HCT116 (cell line): ENCODE measurements around the gene REEP6. TPM values are rescaled to one million over a fixed set of nuclear protein-coding genes. Genes with fewer than 3 reads are reported as not detected.

Experiments
- ATAC-seq: fragments of 200-7000 bp; cut with Tn5 transposase; 2 replicates; pipeline ENCODE4 v1.9.1; 2020; ENCODE audit warnings: mild to moderate bottlenecking, moderate library complexity
- BruUV-seq: library from RNA; stranded (reverse); fragments of 400-500 nt; replicated peaks from 2 replicates; lab custom pipeline; 2021; lab: Mats Ljungman, UMichigan
- CTCF ChIA-PET: fragments of 300-600 bp; sonication (Branson Sonifier 250); formaldehyde crosslinking; loops from one replicate; lab custom pipeline; 2021; ENCODE audit warnings: antibody characterized with exemption; lab: Charles Lee
- POLR2A ChIA-PET: fragments of 300-600, 350-600 bp; sonication (Branson Sonifier 250); formaldehyde crosslinking; loops from one replicate; lab custom pipeline; 2021; ENCODE audit warnings: antibody characterized with exemption; lab: Charles Lee
- RAD21 ChIA-PET, 2 experiments: fragments of 300-600 bp; sonication (Branson Sonifier 250); formaldehyde crosslinking; loops; one replicate each; lab custom pipeline; 2023; ENCODE audit warnings: low total read pairs in 2 of 2; ENCODE audit not compliant: uncharacterized antibody in 2 of 2, unreplicated experiment in 2 of 2, low non-redundant PET in 1 of 2; lab: Charles Lee
- DNase-seq: peaks from one replicate; pipeline ENCODE4 v3.0.0-alpha.2; 2010; ENCODE audit warnings: low read depth, low spot score
- H2AFZ ChIP-seq: fragments of 200-600 bp; shearing (Covaris generic), sonication (generic); 2 replicates; pipeline ENCODE4 v1.6.1; 2017; ENCODE audit warnings: low read depth, mixed run types, mixed read lengths, antibody characterized with exemption, low read length; ENCODE audit not compliant: poor library complexity, severe bottlenecking
- H3K27ac ChIP-seq: 2 replicates; pipeline ENCODE4 v1.5.1; 2012; ENCODE audit warnings: low read depth, low read length
- H3K27me3 ChIP-seq: fragments of 200-600 bp; sonication (generic); 2 replicates; pipeline ENCODE4 v1.6.1; 2016; ENCODE audit warnings: mixed run types, low read length, mixed read lengths; ENCODE audit not compliant: insufficient read depth
- H3K36me3 ChIP-seq, 2 experiments: fragments of 200-500 bp in 1 of 2; fragments of 200-600 bp in 1 of 2; sonication (Bioruptor generic) in 1 of 2; sonication (generic) in 1 of 2; 2 replicates each; pipeline versions ENCODE4 v1.5.1 to v1.6.1; 2014 to 2016; ENCODE audit warnings: low read length in 2 of 2, inconsistent platforms in 1 of 2, mixed read lengths in 1 of 2, mixed run types in 1 of 2; ENCODE audit not compliant: insufficient read depth in 2 of 2, control insufficient read depth in 1 of 2
- H3K4me1 ChIP-seq, 2 experiments: fragments of 200-600 bp in 1 of 2; sonication (generic) in 1 of 2; 2 replicates each; pipeline versions ENCODE4 v1.5.1 to v1.6.1; 2012 to 2017; ENCODE audit warnings: low read length in 2 of 2, inconsistent platforms in 1 of 2, mild to moderate bottlenecking in 1 of 2, mixed read lengths in 1 of 2, mixed run types in 1 of 2, moderate library complexity in 1 of 2; ENCODE audit not compliant: insufficient read depth in 2 of 2, control insufficient read depth in 1 of 2
- H3K4me2 ChIP-seq: fragments of 200-600 bp; sonication (generic); 2 replicates; pipeline ENCODE4 v1.6.1; 2017; ENCODE audit warnings: mixed run types, low read length, mixed read lengths
- H3K4me3 ChIP-seq, 2 experiments: fragments of 200-600 bp in 1 of 2; sonication (generic) in 1 of 2; replicated peaks in 1 of 2; 2 replicates each; pipeline ENCODE4 v1.5.1; 2011 to 2016; ENCODE audit warnings: low read length in 2 of 2, control low read depth in 1 of 2, low read depth in 1 of 2, mild to moderate bottlenecking in 1 of 2, mixed read lengths in 1 of 2, mixed run types in 1 of 2
- H3K79me2 ChIP-seq: fragments of 200-600 bp; sonication (generic); 2 replicates; pipeline ENCODE4 v1.6.1; 2017; ENCODE audit warnings: mild to moderate bottlenecking, mixed run types, low read length, moderate library complexity, mixed read lengths; ENCODE audit not compliant: insufficient read depth
- H3K9ac ChIP-seq: fragments of 200-600 bp; sonication (generic); 2 replicates; pipeline ENCODE4 v1.6.1; 2016; ENCODE audit warnings: low read length, mixed read lengths
- H3K9me2 ChIP-seq: fragments of 200-600 bp; sonication (generic), shearing (Covaris generic); 2 replicates; pipeline ENCODE4 v1.6.1; 2017; ENCODE audit warnings: mixed run types, mild to moderate bottlenecking, moderate library complexity; ENCODE audit not compliant: insufficient read depth
- H3K9me3 ChIP-seq, 2 experiments: fragments of 200-500 bp in 1 of 2; fragments of 200-600 bp in 1 of 2; sonication (Bioruptor generic) in 1 of 2; sonication (generic) in 1 of 2; 2 replicates each; pipeline ENCODE4 v1.6.1; 2014 to 2017; ENCODE audit warnings: low read length in 2 of 2, mixed read lengths in 2 of 2, inconsistent platforms in 1 of 2, low read depth in 1 of 2, mild to moderate bottlenecking in 1 of 2, mixed run types in 1 of 2, moderate library complexity in 1 of 2; ENCODE audit not compliant: control insufficient read depth in 1 of 2, insufficient read depth in 1 of 2
- H4K20me1 ChIP-seq: fragments of 200-600 bp; sonication (generic), shearing (Covaris generic); 2 replicates; pipeline ENCODE4 v1.6.1; 2017; ENCODE audit warnings: mixed run types, mild to moderate bottlenecking, moderate library complexity; ENCODE audit not compliant: insufficient read depth
- CEBPB ChIP-seq: IDR thresholded peaks from 2 replicates; pipeline ENCODE4 v1.6.1; 2012; ENCODE audit warnings: low read depth
- EGR1 ChIP-seq: IDR thresholded peaks from 2 replicates; pipeline ENCODE4 v1.6.1; 2012; ENCODE audit warnings: low read depth
- ELF1 ChIP-seq: IDR thresholded peaks from 2 replicates; pipeline ENCODE4 v1.6.1; 2012; ENCODE audit warnings: low read depth, borderline replicate concordance
- EZH2phosphoT487 ChIP-seq: fragments of 200-600 bp; IDR thresholded peaks from 2 replicates; pipeline ENCODE4 v1.6.1; 2018; ENCODE audit warnings: antibody characterized with exemption, borderline replicate concordance
- JUND ChIP-seq: IDR thresholded peaks from 2 replicates; pipeline ENCODE4 v1.6.1; 2012
- POLR2A ChIP-seq: IDR thresholded peaks from 2 replicates; pipeline ENCODE4 v1.7.0; 2011; ENCODE audit warnings: borderline replicate concordance; ENCODE audit not compliant: insufficient read depth, insufficient read length; ENCODE audit errors: extremely low read depth
- RAD21 ChIP-seq: IDR thresholded peaks from 2 replicates; pipeline ENCODE4 v1.6.1; 2012; ENCODE audit warnings: low read depth, mild to moderate bottlenecking
- SIN3A ChIP-seq: IDR thresholded peaks from 2 replicates; pipeline ENCODE4 v1.6.1; 2012; ENCODE audit warnings: low read depth
- SP1 ChIP-seq: IDR thresholded peaks from 2 replicates; pipeline ENCODE4 v1.6.1; 2012; ENCODE audit warnings: low read depth
- SRF ChIP-seq: IDR thresholded peaks from 2 replicates; pipeline ENCODE4 v1.6.1; 2012; ENCODE audit warnings: low read depth
- TCF7L2 ChIP-seq: IDR thresholded peaks from 2 replicates; pipeline ENCODE4 v1.7.0; 2011; ENCODE audit warnings: borderline replicate concordance, inconsistent platforms; ENCODE audit not compliant: insufficient read depth, insufficient read length; ENCODE audit errors: extremely low read depth
- YY1 ChIP-seq: IDR thresholded peaks from 2 replicates; pipeline ENCODE4 v1.6.1; 2011; ENCODE audit warnings: low read length, low read depth, moderate library complexity, mild to moderate bottlenecking; ENCODE audit not compliant: insufficient replicate concordance; ENCODE audit errors: extremely low read depth
- ZFX ChIP-seq: fragments of 450-650 bp; IDR thresholded peaks from 2 replicates; pipeline ENCODE4 v1.6.1; 2017
- intact Hi-C: fragments of 100-400 bp; cut with micrococcal nuclease; formaldehyde crosslinking; loops from 2 replicates; pipeline ENCODE4 v1.10.0; 2022
- total RNA-seq: library from RNA; stranded (reverse); gene quantifications from one replicate; pipeline ENCODE4 v1.2.1, GENCODE V29; 2021; ENCODE audit not compliant: unreplicated experiment
- TF ChIP-seq, protein P1 (sequence below): IDR thresholded peaks from 2 replicates; pipeline ENCODE4 v1.6.1; 2012
- TF ChIP-seq, protein P2 (sequence below), 3 experiments: fragments of 200-600 bp in 1 of 3; sonication (generic) in 1 of 3; IDR thresholded peaks in 2 of 3; conservative IDR thresholded peaks in 1 of 3; 2 replicates each; pipeline ENCODE4 v1.5.1; 2012 to 2017; ENCODE audit warnings: low read depth in 2 of 3, low read length in 2 of 3, antibody characterized with exemption in 1 of 3, borderline replicate concordance in 1 of 3, control low read depth in 1 of 3, mild to moderate bottlenecking in 1 of 3, mixed read lengths in 1 of 3, mixed run types in 1 of 3, moderate library complexity in 1 of 3; ENCODE audit not compliant: insufficient read depth in 1 of 3

The REEP6 gene
- total RNA-seq, 1 experiment from 2014 or later, result 53.9 TPM

DNA sequence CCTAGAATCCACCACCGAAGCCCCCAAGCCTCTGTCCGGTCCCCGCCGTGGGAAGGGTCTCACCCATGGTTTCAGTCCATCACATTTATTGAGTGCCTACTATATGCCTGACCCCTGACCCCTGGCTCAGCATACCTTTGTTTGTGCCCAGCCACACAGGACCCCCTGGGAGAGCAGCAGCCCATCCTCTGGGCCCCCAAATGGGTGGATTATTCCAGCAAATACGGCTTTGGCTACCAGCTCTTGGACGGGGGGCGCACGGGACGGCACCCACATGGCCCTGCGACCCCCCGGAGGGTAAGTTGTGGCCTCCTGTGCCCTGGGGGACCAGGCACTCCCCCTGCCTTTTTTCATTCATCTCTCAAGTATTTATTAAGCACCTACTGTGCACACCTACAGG is 40.6 kb downstream of the REEP6 start (continued):
- TF ChIP-seq ELF1 (no peak), CEBPB (no peak), YY1 (no peak), SP1 (no peak), POLR2A (no peak)
- TF ChIP-seq, protein P1, sequence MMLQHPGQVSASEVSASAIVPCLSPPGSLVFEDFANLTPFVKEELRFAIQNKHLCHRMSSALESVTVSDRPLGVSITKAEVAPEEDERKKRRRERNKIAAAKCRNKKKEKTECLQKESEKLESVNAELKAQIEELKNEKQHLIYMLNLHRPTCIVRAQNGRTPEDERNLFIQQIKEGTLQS, result no peak

DNA sequence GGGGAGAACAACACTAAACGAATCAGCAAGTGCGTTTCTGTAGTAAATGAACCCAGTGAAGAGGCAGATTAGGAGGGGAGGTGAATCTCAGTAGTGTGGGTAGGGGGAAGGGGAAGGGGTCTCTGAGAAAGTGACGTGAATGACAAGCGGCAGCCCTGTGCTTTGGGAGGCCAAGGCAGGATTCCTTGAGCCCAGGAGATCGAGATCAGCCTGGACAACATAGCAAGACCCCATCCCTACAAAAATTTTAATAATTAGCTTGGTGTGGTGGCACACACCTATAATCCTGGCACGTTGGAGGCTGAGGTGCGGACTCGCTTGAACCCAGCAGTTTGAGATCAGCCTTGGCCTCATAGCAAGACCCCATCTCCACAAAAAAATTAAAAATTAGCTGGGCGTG is 41.0 kb downstream of the REEP6 start:
- CTCF ChIA-PET, result no interaction called here
- no peak overlapping the region for H3K4me3 ChIP-seq
- H3K4me2 ChIP-seq, result no peak overlapping the region
- H3K9ac ChIP-seq, result no peak overlapping the region
- no peak overlapping the region for H2AFZ ChIP-seq
- H3K27ac ChIP-seq, result no peak overlapping the region
- no peaks in the 10 kb centered on the region for H3K79me2 ChIP-seq
- intact Hi-C loops, result no loop called here
- H3K9me3 ChIP-seq, result no peaks in the 10 kb centered on the region
- H3K9me2 ChIP-seq, result no peaks in the 10 kb centered on the region
- no peaks in the 10 kb centered on the region for H3K36me3 ChIP-seq
- H4K20me1 ChIP-seq, result no peaks in the 10 kb centered on the region
- no peak for DNase-seq
- no peaks in the 10 kb centered on the region for H3K4me1 ChIP-seq
- TF ChIP-seq SIN3A, result no peak
- TF ChIP-seq RAD21, result no peak
- no peak for TF ChIP-seq EZH2phosphoT487
- TF ChIP-seq, protein P1, result no peak
- TF ChIP-seq SRF, result no peak
- TF ChIP-seq ZFX, result no peak
- TF ChIP-seq, protein P2, sequence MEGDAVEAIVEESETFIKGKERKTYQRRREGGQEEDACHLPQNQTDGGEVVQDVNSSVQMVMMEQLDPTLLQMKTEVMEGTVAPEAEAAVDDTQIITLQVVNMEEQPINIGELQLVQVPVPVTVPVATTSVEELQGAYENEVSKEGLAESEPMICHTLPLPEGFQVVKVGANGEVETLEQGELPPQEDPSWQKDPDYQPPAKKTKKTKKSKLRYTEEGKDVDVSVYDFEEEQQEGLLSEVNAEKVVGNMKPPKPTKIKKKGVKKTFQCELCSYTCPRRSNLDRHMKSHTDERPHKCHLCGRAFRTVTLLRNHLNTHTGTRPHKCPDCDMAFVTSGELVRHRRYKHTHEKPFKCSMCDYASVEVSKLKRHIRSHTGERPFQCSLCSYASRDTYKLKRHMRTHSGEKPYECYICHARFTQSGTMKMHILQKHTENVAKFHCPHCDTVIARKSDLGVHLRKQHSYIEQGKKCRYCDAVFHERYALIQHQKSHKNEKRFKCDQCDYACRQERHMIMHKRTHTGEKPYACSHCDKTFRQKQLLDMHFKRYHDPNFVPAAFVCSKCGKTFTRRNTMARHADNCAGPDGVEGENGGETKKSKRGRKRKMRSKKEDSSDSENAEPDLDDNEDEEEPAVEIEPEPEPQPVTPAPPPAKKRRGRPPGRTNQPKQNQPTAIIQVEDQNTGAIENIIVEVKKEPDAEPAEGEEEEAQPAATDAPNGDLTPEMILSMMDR (IDR thresholded peaks at IDR 0.05 in 2 of 3, conservative IDR thresholded peaks at IDR 0.05 in 1 of 3; ENCODE audit: borderline replicate concordance in 1 of 3, insufficient read depth in 1 of 3, low read depth in 2 of 3, low read length in 2 of 3), result no peak
- TF ChIP-seq TCF7L2, result no peak
- no peak for TF ChIP-seq EGR1
- no peak for TF ChIP-seq JUND
- no peak for TF ChIP-seq SP1
- TF ChIP-seq ELF1, result no peak
- TF ChIP-seq, all 23 proteins: peak for 0
- ChIA-PET POLR2A (no interaction called here), RAD21 (no interaction called here)
- BruUV-seq, result no TSS peak
- no peaks in the 10 kb centered on the region for H3K27me3 ChIP-seq
- ATAC-seq, result no peak
